Ramos (cell line): ENCODE results near the gene SARS2.

Experiments
- in situ Hi-C: fragments of 300-500 bp; cut with MboI; formaldehyde crosslinking; loops from one replicate; pipeline ENCODE4 v1.14.3; 2022; ENCODE audit warnings: low sequenced_read_pairs; ENCODE audit not compliant: unreplicated experiment

SARS2 gene

GRCh38 chr19:38946229-38947010, 15.9 kb upstream of the SARS2 start:
- in situ Hi-C loops: loop anchor here (25.0 kb wide), 2 partner anchors 409 to 534 kb away; partner anchors contain the start of gene FAM98C

DNA sequence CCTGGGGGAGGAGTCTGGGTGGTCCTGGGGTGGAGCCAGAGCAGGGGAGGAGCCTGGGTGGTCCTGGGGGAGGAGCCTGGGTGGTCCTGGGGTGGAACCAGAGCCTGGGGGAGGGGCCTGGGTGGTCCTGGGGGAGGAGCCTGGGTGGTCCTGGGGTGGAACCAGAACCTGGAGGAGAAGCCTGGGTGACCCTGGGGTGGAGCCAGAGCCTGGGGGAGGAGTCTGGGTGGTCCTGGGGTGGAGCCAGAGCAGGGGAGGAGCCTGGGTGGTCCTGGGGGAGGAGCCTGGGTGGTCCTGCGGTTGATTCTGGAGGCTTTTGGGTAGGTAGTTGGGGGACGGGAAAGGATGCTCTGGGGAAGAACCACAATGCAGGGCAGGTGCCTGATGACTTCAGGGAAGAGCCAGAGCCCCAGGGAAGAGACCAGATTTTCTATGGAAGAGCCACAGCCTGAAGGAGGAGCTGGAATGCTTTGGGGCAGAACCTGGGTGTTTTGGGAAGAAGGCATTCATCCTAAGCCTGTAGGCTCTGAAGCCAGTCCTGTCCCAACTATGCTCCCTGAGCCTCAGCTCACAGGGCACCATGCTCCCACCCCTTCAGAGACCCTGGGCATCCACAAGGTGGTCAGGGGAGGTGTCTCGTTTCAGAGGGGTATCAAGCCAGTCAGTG, 15.1 kb upstream of the SARS2 start:
- in situ Hi-C loops: loop anchor here (25.0 kb wide), 2 partner anchors 408 to 533 kb away; partner anchors contain the start of gene FAM98C

DNA sequence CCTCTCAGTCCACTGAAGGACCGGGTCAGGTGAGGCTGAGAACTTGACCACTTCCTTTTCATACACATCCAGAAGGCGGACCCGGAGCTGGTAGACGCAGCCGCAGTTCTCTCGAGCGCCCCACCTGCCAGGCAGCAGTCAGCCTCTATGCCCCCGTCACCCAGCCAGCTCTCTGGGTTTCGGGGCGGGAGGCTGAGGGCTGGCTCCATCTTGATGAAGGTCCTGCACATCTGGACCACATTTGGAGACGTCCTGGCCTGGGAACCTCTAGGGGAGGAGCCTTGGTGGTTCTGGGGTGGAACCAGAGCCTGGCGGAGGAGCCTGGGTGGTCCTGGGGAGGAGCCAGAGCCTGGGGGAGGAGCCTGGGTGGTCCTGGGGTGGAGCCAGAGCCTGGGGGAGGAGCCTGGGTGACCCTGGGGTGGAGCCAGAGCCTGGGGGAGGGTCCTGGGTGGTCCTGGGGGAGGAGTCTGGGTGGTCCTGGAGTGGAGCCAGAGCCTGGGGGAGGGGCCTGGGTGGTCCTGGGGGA, 14.5 kb upstream of the SARS2 start:
- in situ Hi-C loops: loop anchor here (25.0 kb wide), 2 partner anchors 408 to 533 kb away; partner anchors contain the start of gene FAM98C

DNA sequence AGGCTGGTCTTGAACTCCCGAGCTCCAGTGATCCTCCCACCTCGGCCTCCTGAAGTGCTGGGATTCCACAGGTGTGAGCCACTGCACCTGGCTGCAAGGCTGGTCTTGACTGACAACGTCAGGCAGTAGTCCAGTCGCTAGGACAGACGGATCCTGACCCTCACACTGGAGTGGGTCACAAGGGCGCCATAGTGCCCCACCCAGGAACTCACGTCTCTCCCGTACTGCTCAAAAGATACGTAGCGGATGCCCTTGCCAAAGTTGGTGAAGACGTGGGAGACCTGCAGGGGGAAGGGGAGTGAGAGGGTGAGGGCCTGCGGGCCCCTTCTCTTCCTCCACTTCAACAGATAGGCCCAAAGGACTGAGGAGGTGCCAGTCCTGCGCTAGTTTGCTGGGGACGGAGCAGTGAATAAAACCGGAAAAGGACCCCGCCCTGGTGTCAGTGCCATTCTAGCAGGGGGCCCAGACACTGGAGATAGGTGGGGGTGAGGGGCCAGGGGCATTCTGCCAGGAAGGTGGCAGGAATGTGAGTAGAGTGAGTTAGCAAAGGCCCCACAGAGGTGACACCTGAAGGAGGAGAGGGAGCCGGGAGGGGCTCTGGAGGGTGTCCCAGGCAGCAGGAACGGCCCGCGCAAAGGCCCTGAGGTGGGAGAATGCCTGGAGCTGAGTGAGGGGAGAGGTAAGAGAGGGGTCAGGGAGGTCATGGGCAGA, 12.1 kb upstream of the SARS2 start:
- in situ Hi-C loops: loop anchor here (25.0 kb wide), 2 partner anchors 405 to 530 kb away; partner anchors contain the start of gene FAM98C

- in situ Hi-C loops: loop anchor here (25.0 kb wide), 2 partner anchors 405 to 530 kb away; partner anchors contain the start of gene FAM98C
Observed at GRCh38 chr19:38941979-38942378, 11.4 kb upstream of the SARS2 start.

GRCh38 chr19:38941466-38941865, 10.9 kb upstream of the SARS2 start:
- in situ Hi-C loops: loop anchor here (25.0 kb wide), 2 partner anchors 404 to 529 kb away; partner anchors contain the start of gene FAM98C

- in situ Hi-C loops: loop anchor here (25.0 kb wide), 2 partner anchors 403 to 528 kb away; partner anchors contain the start of gene FAM98C
Observed at GRCh38 chr19:38939957-38940356, 9.4 kb upstream of the SARS2 start.

GRCh38 chr19:38933544-38933943, 3.0 kb upstream of the SARS2 start:
- in situ Hi-C loops: loop anchor here (25.0 kb wide), 2 partner anchors 396 to 521 kb away; partner anchors contain the start of gene FAM98C

DNA sequence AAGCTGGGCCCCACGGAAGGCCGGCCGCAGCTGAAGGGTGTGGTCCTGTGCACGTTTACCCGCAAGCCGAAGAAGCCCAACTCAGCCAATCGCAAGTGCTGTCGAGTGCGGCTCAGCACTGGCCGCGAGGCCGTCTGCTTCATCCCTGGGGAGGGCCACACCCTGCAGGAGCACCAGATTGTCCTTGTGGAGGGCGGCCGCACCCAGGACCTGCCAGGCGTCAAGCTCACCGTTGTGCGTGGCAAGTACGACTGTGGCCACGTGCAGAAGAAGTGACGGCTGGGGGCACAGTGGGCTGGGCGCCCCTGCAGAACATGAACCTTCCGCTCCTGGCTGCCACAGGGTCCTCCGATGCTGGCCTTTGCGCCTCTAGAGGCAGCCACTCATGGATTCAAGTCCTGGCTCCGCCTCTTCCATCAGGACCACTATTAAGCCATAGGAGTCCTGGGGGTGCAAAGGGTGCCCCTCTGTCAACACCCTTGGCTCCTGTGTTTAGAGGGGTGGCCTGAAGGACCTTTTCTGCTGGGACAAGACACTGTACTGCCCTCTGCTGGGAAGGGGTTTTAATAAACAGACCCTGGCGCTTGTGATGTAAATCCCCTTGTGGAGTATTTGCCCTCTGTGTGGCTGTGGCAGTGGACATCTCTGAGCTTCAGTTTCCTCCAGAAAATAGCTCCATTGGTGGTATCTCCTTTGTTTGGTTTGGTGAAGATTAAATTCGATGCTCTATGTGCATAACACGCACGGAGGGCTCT, 2.0 kb upstream of the SARS2 start:
- in situ Hi-C loops: loop anchor here (25.0 kb wide), 2 partner anchors 395 to 520 kb away; partner anchors contain the start of gene FAM98C

- in situ Hi-C loops: loop anchor here (25.0 kb wide), 2 partner anchors 394 to 519 kb away; partner anchors contain the start of gene FAM98C
Observed at GRCh38 chr19:38931521-38931793, 894 bp upstream of the SARS2 start.

GRCh38 chr19:38930776-38931520, 385 bp upstream of the SARS2 start, which contains the start of gene MRPS12:
Gene MRPS12 (plus strand): TSS chr19:38930944. CDS start chr19:38931295, 351 bp downstream.
- in situ Hi-C loops: loop anchor here (25.0 kb wide), 2 partner anchors 394 to 519 kb away; partner anchors contain the start of gene FAM98C

- in situ Hi-C loops: loop anchor here (25.0 kb wide), 2 partner anchors 391 to 516 kb away; partner anchors contain the start of gene FAM98C
Observed at GRCh38 chr19:38928391-38929001, 2.1 kb downstream of the SARS2 start.

DNA sequence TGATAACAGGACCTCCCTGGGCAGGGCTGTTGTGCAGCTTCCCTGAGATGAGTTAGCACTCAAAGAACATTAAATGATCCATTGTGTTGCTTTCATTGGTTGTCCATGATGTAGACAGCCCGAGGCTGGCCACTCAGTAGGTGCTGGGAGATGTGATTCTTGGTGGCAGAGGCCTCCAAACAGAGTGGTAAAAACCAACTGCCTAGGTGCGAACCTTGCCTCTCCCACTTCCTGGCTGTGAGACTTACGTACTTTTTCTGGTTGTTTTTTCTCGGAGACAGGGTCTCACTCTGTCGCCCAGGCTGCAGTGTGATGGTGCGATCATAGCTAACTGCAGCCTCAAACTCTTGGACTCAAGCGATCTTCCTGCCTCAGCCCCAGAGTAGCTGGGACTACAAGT, 6.2 kb downstream of the SARS2 start:
- in situ Hi-C loops: no loop called here

- in situ Hi-C loops: no loop called here
Observed at GRCh38 chr19:38922482-38922881, 8.1 kb downstream of the SARS2 start.

DNA sequence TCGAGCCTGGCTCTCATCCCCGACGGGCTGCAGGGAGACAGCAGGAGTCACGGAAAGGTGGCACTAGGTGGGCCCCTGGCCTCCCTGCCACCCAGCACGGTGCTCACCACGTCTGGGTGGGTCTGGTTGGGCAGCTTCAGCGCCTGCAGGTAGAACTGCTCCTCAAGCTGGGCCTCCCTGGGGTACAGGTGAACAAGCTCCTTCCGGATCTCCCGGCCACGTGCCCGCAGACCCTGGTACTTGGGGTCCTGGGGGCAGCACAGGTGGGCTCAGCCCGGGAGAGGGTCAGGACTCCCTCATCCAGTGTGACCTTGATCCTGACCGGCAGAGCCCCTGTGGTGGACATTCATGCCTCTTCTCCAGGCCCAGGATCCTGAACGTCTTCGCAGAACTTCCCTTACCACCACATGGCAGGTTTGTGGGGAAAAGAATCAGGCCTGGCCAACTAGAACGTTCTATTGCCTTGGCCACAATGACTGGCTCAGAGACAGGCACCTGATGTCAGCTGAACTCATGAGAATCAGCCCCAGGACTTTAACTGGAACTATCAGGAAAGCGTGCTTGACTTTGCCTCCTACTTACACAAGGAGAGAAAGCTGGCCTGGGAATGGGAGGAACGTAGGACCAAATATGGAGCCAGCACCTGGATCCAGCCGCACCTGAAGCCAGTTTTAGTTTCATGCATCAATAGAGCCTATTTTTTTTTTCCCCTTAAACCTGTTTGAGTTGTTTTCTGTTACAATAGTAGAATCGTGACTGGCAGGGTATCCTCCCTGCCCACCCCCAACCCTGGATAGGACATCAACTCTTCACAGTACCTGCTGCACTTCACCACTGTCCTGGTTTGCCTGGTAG, 8.9 kb downstream of the SARS2 start:
- in situ Hi-C loops: no loop called here

DNA sequence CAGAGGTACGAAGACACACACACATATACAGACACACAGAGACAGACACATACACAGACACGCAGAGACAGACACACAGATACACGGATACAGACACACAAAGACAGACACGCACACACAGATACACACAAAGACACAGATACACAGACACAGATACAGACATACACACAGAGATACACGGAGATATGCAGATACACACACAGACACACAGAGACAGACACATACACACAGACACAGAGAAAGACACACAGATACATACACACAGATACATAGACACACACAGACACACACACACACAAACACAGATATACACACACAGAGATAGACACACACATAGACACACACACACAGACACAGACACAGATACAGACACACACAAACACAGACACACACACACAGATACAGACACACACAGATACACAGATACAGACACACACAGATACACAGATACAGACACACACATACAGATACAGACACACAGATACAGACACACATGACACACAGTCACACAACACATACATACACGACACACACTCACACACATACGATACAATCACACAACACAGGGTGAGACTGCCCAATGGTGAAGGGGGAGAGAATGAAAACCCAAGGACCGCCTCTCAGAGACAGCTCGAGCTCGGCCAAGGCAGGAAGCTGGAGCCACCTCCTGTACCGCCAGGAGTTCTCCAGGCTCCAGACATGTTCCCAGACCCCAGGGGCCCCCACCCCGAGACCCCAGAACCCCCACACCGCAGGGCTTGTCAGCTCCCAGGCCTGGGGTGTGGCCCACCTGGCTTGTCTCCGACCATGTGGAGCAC, 9.8 kb downstream of the SARS2 start:
- in situ Hi-C loops: no loop called here
